ENCODE measurements around the gene NECAB2. TPM values are rescaled to one million over a fixed set of nuclear protein-coding genes. Genes with fewer than 3 reads are reported as not detected.

Gene NECAB2
- total and polyA plus RNA-seq, 2 of the 8 experiments (the other 6 are each of a cell fraction or from before 2014, with no cell fraction given) = 3.6 to 4.2 TPM

DNA sequence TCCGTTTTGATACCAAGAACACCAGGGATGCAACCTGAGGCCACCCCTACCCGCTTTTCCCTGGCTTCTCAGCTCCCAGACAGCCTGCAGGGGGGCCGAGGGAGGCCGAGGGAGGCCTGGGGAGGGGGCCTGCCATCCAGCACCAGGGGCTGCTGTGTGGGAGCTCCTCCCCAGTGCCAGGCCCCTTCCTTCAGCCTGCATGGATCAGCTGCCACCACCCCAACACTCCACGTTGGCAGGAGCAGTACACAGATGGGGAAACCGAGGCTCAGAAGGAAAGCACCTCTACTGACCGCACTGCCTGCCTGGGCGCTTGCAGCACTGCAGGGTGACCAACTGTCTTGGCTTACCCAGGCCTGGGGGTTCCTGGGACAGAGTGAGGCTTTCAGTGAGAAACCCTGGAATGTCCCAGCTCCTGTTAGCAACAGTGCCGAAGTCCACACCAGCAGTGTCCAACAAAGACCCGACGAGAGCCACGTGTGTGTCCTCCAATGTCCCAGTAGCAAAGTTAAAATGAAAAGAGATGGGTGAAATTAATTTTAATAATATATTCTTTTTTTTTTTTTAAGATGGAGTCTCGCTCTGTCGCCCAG is 20.3 kb upstream of the NECAB2 start (continued):
- TF ChIP-seq RBBP5 (IDR thresholded peaks at IDR 0.05; ENCODE audit: borderline replicate concordance, low read depth, low read length) (no peak), SIRT6 (IDR thresholded peaks at IDR 0.05; ENCODE audit: low read length) (no peak), HDAC6 (IDR thresholded peaks at IDR 0.05; ENCODE audit: low read depth, low read length) (no peak), BCL11A (IDR thresholded peaks at IDR 0.05; ENCODE audit: low read depth in 2 of 2, low read length in 2 of 2) (no peak), CREB1 (IDR thresholded peaks at IDR 0.05) (no peak)
